Measurements from ENCODE around the gene OR9Q2.

GRCh38 chr11:58179648-58180047, 9.2 kb upstream of the OR9Q2 start:
- TF ChIP-seq EZH2phosphoT487 (conservative IDR thresholded peaks at IDR 0.05; ENCODE audit: low read length), result no peak
- TF ChIP-seq, protein P1, sequence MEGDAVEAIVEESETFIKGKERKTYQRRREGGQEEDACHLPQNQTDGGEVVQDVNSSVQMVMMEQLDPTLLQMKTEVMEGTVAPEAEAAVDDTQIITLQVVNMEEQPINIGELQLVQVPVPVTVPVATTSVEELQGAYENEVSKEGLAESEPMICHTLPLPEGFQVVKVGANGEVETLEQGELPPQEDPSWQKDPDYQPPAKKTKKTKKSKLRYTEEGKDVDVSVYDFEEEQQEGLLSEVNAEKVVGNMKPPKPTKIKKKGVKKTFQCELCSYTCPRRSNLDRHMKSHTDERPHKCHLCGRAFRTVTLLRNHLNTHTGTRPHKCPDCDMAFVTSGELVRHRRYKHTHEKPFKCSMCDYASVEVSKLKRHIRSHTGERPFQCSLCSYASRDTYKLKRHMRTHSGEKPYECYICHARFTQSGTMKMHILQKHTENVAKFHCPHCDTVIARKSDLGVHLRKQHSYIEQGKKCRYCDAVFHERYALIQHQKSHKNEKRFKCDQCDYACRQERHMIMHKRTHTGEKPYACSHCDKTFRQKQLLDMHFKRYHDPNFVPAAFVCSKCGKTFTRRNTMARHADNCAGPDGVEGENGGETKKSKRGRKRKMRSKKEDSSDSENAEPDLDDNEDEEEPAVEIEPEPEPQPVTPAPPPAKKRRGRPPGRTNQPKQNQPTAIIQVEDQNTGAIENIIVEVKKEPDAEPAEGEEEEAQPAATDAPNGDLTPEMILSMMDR (IDR thresholded peaks at IDR 0.05; ENCODE audit: insufficient read depth, low read length, poor library complexity, severe bottlenecking), result no peak
